ENCODE measurements around the gene NTF3.

Gene NTF3

DNA sequence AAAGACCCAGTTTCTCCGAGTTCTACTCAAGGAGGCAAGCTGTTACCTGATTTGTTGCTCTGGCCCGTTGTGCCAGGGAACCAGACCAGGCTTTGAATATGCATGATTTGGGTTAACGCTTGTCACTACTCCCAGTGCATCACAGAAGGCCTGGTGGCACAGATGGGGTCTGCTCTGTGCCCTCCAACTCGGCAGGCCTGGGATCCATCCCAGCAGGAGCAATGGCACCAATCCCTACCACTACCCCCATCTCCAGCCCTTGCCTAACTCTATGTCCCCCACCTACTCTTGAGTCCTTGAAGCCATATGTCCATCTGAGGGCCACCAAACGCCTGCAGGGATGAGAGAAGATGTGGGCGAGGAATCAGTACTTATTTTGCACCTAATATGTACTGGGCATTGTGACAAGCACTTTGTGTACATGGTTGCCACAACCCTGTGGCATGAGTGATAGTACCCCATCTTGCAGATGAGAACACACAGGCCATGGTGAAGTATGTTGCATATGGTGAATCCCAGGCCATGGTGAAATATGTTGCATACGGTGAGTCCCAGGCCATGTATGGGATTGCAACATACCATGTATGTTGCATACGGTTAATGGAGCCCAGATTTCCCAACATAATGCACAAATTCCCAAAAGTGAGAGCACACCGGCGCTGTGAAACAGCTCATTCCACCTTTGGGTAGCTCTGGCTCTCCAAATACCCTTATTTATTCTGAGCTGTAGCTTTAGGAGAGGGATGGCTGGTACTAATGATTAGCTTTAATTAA is 102.7 kb downstream of the NTF3 start:
- TF ChIP-seq, protein P1, sequence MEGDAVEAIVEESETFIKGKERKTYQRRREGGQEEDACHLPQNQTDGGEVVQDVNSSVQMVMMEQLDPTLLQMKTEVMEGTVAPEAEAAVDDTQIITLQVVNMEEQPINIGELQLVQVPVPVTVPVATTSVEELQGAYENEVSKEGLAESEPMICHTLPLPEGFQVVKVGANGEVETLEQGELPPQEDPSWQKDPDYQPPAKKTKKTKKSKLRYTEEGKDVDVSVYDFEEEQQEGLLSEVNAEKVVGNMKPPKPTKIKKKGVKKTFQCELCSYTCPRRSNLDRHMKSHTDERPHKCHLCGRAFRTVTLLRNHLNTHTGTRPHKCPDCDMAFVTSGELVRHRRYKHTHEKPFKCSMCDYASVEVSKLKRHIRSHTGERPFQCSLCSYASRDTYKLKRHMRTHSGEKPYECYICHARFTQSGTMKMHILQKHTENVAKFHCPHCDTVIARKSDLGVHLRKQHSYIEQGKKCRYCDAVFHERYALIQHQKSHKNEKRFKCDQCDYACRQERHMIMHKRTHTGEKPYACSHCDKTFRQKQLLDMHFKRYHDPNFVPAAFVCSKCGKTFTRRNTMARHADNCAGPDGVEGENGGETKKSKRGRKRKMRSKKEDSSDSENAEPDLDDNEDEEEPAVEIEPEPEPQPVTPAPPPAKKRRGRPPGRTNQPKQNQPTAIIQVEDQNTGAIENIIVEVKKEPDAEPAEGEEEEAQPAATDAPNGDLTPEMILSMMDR (IDR thresholded peaks at IDR 0.05), result no peak

DNA sequence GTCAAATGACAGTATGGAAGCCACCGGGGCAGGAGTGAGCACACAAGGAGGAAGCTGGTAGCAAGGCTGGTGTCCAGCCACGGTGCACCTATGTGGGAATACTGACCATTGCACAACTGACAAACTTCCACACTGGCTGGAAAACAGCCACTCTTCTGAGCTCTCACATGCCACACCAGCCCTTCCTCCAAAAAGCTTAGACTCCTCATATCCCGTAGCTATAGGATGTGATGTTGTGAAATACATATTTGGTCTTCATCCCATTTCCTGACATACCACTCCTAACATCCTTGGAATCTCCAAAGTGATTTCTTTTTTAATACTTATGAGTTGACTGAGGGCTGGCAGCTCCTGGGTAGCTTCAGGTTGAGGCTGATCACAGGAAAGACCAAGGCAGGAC is 103.6 kb downstream of the NTF3 start:
- TF ChIP-seq, protein P1 (IDR thresholded peaks at IDR 0.05), result no peak

GRCh38 chr12:5537771-5538170 is 105.9 kb downstream of the NTF3 start:
- TF ChIP-seq, protein P1 (IDR thresholded peaks at IDR 0.05), result no peak
